Ovary (tissue), 9 donors: ENCODE measurements around the gene FOXC1. TPM values are rescaled to one million over a fixed set of nuclear protein-coding genes. Genes with fewer than 3 reads are reported as not detected.

ENCODE experiments used
- DNase-seq, 5 donors: peaks; one replicate each; pipeline ENCODE4 v3.0.0-alpha.2; 2019 to 2020
- H3K27ac ChIP-seq, 2 donors: fragments of 200-600 bp; one replicate each; pipeline versions ENCODE4 v1.5.1 to v1.8.0; 2019 to 2022
- H3K27me3 ChIP-seq: fragments of 200-600 bp; one replicate; pipeline ENCODE4 v1.8.0; 2022
- H3K36me3 ChIP-seq: fragments of 200-600 bp; sonication (generic); one replicate; pipeline ENCODE4 v1.5.1; 2019
- H3K4me1 ChIP-seq: one replicate; pipeline ENCODE4 v1.8.1; 2013; ENCODE audit warnings: mild to moderate bottlenecking, moderate library complexity; ENCODE audit not compliant: insufficient read depth
- H3K4me3 ChIP-seq: fragments of 200-600 bp; sonication (generic); one replicate; pipeline ENCODE4 v1.5.1; 2017
- H3K9me3 ChIP-seq, 2 donors: fragments of 200-600 bp in 1 of 2; sonication (generic) in 1 of 2; one replicate each; pipeline versions ENCODE4 v1.5.1 to v1.8.1; 2013 to 2019; ENCODE audit warnings: mild to moderate bottlenecking in 1 of 2, moderate library complexity in 1 of 2
- EP300 ChIP-seq: sonication (generic); formaldehyde crosslinking; IDR thresholded peaks from one replicate; pipeline ENCODE4 v1.6.1; 2017; ENCODE audit warnings: antibody characterized with exemption
- POLR2A ChIP-seq: fragments of 450-650 bp; IDR thresholded peaks from one replicate; pipeline ENCODE4 v1.6.1; 2017; ENCODE audit warnings: antibody characterized with exemption, mild to moderate bottlenecking, moderate library complexity
- WGBS, 3 donors: extraction: QIAGEN DNeasy Blood & Tissue Kit in 1 of 3; methylation state at CpG; one replicate each; pipeline versions ENCODE4 v1.1.5 to v1.1.7; 2013 to 2017; 5-methylcytosine and 5-hydroxymethylcytosine counted together
- intact Hi-C, 4 donors: fragments of 100-400 bp; cut with DNase I; formaldehyde crosslinking; loops; one replicate each; pipeline versions ENCODE4 v1.11.0 to v1.15.1; 2022 to 2023
- polyA plus RNA-seq, 2 donors: library from polyadenylated mRNA; stranded (reverse); fragments of 200-250 nt in 1 of 2; fragments of 350-450 nt in 1 of 2; fragmentation: Illumina TruSeq in 1 of 2; extraction: RNeasy Lipid Tissue Mini Kit (QIAGEN cat#74804) in 1 of 2; gene quantifications; one replicate each; pipeline ENCODE4 v1.2.3, GENCODE V29; 2013 to 2014
- total RNA-seq, 7 donors: library from RNA; depleted of rRNA in 2 of 7; stranded (reverse); fragments of >200 nt in 2 of 7; fragmentation: NEBNext Ultra II Directional in 3 of 7; extraction: Animal tissue kit (Norgen Biotek cat#: 25700) in 3 of 7; gene quantifications; one replicate each; pipeline versions ENCODE4 v1.1.0 to v1.2.4, GENCODE V29; 2016 to 2023
- TF ChIP-seq, protein P1 (sequence below), 3 donors: fragments of 450-650 bp in 2 of 3; fragments of 200-600 bp in 1 of 3; IDR thresholded peaks; one replicate each; pipeline versions ENCODE4 v1.5.1 to v1.8.0; 2016 to 2022; ENCODE audit warnings: antibody characterized with exemption in 3 of 3, mild to moderate bottlenecking in 1 of 3
- donor health status: DM: no; HTN: no; CAD: no; lungs with moderate emphysema.
- donor health status: DM: no; HTN: no; CAD: no.
- donor health status: Bipolar disorder and iron deficiency.
- donor health status: DM: yes; HTN: yes; CAD: no.
- donor health status: DM: no; HTN: no; CAD: no.
- donor health status: DM: yes; HTN: yes; CAD: no.

The FOXC1 gene
- total and polyA plus RNA-seq, 9 donors, result 4.3 to 21.2 (median 6.5) TPM

DNA sequence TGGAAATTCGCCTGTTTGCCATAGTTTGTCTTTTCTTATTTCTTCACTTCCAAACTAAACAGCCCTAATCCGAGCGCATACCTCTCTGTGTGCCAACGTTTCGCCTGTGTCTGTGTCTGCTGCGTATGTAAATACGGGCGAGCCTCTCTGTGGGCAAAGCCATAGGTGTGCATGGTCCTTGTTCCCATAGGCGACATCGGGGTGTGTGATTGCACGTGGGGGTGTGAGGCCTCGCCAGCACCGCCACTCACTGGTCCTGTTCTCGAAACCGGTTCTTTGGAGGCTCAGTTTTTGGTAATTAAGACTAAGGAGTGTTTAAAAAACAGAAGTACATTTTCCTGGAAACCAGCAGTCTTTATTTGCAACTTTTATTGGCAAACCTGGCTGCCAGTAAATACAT is 6.0 kb upstream of the FOXC1 start:
- WGBS, 3 donors, result 83 to 88% (median 84%) methylated on average over 15 of the region's 15 CpGs
- TF ChIP-seq EP300, result no peak
- TF ChIP-seq POLR2A, result no peak
- TF ChIP-seq, protein P1, sequence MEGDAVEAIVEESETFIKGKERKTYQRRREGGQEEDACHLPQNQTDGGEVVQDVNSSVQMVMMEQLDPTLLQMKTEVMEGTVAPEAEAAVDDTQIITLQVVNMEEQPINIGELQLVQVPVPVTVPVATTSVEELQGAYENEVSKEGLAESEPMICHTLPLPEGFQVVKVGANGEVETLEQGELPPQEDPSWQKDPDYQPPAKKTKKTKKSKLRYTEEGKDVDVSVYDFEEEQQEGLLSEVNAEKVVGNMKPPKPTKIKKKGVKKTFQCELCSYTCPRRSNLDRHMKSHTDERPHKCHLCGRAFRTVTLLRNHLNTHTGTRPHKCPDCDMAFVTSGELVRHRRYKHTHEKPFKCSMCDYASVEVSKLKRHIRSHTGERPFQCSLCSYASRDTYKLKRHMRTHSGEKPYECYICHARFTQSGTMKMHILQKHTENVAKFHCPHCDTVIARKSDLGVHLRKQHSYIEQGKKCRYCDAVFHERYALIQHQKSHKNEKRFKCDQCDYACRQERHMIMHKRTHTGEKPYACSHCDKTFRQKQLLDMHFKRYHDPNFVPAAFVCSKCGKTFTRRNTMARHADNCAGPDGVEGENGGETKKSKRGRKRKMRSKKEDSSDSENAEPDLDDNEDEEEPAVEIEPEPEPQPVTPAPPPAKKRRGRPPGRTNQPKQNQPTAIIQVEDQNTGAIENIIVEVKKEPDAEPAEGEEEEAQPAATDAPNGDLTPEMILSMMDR (IDR thresholded peaks at IDR 0.05), result no peak
- no peak overlapping the region for H3K27ac ChIP-seq
- DNase-seq, result no peak
- H3K27me3 ChIP-seq, result peaks cover 8% of the 10 kb centered on the region
- H3K4me1 ChIP-seq, result peaks cover 5% of the 10 kb centered on the region
- H3K4me3 ChIP-seq, result no peak overlapping the region
- H3K9me3 ChIP-seq, result no peaks in the 10 kb centered on the region
- no peaks in the 10 kb centered on the region for H3K36me3 ChIP-seq
- intact Hi-C loops, result loop anchor here (5.0 to 10.0 kb wide), 9 partner anchors 301 to 1161 kb away; partner anchors contain the start of gene WRNIP1 (in 1 of the 4)

DNA sequence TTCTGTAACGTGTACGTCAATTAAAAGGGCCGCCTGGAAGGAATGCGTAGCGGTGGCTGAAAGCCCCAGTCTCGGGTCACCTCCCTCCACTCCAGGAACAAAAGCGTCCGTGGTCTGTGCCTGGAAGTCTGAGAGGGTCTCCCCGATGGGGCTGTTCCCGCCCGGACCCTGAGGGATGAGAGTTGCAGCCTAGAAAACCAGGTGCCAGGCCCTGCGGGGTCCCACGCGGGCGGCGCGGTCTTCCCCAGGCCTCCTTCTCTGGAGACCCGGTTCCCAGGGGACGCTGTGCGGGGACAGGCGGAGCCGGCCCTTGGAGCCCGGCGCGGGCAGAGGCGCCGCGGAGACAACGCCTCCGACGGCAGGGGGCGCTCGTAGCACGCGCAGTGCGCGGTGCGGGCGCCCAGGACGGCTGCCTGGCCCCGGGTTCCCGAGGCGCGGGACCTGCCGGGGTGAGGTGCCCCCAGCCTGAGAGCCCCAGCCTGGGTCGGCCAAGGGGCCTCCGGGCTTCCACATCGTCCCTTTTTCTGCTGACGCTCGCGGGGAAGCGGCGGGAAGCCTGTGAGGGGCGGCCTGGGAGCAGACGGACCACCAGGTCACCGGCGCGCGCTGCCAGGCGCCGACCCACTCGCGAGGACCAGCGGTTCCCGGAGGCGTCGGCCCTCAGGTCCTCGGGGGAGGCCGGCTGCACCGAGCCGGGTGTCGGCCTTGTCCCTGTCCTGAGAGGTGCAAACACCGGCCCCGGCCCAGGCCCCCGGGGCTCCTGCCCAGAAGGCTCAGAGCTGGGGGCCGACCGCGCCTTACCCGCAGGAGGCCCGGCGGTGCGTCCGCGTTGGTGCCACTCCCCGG is 5.3 kb upstream of the FOXC1 start:
- H3K27ac ChIP-seq, result no peak overlapping the region

DNA sequence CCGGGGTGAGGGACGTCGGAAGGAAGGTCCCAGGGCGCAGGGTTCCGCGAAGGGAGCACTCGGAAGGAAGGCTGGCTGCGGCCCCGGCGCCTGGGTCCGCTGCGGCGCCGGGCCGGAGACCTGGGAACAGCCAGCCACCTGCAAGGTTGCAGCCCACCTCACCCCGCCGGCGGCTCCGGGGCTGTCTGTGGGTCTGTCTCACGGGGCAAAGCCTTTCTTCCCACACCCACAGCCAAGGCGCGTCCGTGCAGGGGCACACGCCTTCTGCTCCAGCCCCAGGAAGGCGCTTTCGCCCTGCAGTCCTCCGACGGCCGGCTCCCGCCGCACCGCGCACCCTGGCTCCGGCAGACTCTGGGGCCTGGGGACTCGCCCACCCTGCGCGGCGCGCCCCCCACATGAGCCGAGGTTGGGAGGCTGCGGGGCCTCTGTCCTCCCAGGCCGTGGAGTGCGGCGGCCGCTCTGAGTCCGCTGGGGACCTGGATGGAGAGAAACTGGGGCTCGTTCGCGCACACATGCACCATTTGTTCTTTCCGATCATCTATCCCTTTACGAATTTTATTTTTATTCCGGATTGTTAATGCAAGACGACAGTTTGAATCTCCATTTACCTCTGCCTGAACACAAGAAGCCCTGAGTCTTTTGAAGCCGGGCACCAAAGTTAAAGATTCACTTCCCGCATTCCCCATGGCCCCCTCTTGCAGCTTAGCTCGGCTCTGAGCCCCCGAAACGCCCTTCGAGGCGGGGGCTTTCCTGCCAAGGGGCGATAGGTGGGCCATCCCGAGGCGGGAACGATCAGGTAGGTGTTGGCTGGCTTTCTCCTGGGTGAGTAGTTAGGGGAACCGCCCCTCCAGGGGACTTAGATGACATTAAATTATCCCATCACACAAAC is 4.5 kb upstream of the FOXC1 start:
- H3K4me1 ChIP-seq, result peaks cover 5% of the 10 kb centered on the region
- no peaks in the 10 kb centered on the region for H3K9me3 ChIP-seq
- H3K27ac ChIP-seq, result no peak overlapping the region
- 20 to 27% (median 21%) methylated on average over 56 to 65 of the region's 65 CpGs for WGBS, 3 donors
- no peak for DNase-seq
- peaks cover 8% of the 10 kb centered on the region for H3K27me3 ChIP-seq
- H3K36me3 ChIP-seq, result no peaks in the 10 kb centered on the region
- TF ChIP-seq, protein P1 (IDR thresholded peaks at IDR 0.05), result no peak
- TF ChIP-seq EP300 (no peak), POLR2A (no peak)
- intact Hi-C loops, result loop anchor here in 3 of 4 donors (5.0 to 10.0 kb wide), 5 partner anchors 300 to 1160 kb away; partner anchors contain the start of gene WRNIP1 (in 1 of the 3)
- peak overlapping the region; percentile 19 for H3K4me3 ChIP-seq

More for the DNA sequence above, 5.3 kb upstream of the FOXC1 start:
- Histone ChIP-seq H3K4me3 (peak overlapping the region; percentile 19), H3K9me3 (no peaks in the 10 kb centered on the region), H3K36me3 (no peaks in the 10 kb centered on the region), H3K4me1 (peaks cover 5% of the 10 kb centered on the region), H3K27me3 (peaks cover 8% of the 10 kb centered on the region)
- peak; percentile 34 to 79 (median 71) for DNase-seq
- intact Hi-C loops, result loop anchor here (5.0 to 10.0 kb wide), 9 partner anchors 300 to 1160 kb away; partner anchors contain the start of gene WRNIP1 (in 1 of the 4)
- 1 to 3% (median 2%) methylated on average over 41 to 85 of the region's 85 CpGs for WGBS, 3 donors
- TF ChIP-seq POLR2A (no peak), EP300 (no peak)
- TF ChIP-seq, protein P1 (IDR thresholded peaks at IDR 0.05), result peak; percentile 89 to 93 (median 89)
